ENCODE results near the gene RAB41.

RAB41 gene

GRCh38 chrX:70324326-70324725, 42.4 kb downstream of the RAB41 start:
- TF ChIP-seq, protein P1, sequence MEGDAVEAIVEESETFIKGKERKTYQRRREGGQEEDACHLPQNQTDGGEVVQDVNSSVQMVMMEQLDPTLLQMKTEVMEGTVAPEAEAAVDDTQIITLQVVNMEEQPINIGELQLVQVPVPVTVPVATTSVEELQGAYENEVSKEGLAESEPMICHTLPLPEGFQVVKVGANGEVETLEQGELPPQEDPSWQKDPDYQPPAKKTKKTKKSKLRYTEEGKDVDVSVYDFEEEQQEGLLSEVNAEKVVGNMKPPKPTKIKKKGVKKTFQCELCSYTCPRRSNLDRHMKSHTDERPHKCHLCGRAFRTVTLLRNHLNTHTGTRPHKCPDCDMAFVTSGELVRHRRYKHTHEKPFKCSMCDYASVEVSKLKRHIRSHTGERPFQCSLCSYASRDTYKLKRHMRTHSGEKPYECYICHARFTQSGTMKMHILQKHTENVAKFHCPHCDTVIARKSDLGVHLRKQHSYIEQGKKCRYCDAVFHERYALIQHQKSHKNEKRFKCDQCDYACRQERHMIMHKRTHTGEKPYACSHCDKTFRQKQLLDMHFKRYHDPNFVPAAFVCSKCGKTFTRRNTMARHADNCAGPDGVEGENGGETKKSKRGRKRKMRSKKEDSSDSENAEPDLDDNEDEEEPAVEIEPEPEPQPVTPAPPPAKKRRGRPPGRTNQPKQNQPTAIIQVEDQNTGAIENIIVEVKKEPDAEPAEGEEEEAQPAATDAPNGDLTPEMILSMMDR (IDR thresholded peaks at IDR 0.05) = no peak
- Histone ChIP-seq H3K79me2 (no peaks in the 10 kb centered on the region), H3K27ac (no peak overlapping the region), H2AFZ (no peak overlapping the region), H3K4me2 (ENCODE audit: low read length) (no peak overlapping the region), H3K4me3 (ENCODE audit: low read depth, low read length) (no peak overlapping the region), H3K27me3 (ENCODE audit: control insufficient read depth, insufficient read depth, low read length) (no peaks in the 10 kb centered on the region), H3K4me1 (no peaks in the 10 kb centered on the region), H3K36me3 (ENCODE audit: control insufficient read depth, insufficient read depth, low read length) (no peaks in the 10 kb centered on the region), H3K9me3 (ENCODE audit: control insufficient read depth, low read length) (no peaks in the 10 kb centered on the region), H3K9ac (no peak overlapping the region)

DNA sequence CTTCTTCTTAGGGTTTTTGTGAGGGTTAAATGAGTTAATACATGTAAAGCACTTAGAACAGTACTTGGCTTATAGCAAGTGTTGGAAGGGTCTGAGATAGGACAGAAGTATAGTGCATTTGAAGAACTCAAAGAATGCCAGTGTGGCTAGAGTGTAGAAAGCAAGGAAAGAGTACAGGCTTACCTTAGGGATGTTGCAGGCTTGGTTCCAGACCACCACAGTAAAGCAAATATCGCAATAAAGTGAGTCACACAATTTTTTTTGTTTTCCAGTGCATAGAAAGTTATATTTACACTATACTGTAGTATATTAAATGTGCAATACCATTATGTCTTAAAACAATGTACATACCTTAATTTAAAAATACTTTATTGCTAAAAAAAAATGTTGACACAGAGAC, 49.2 kb downstream of the RAB41 start:
- Histone ChIP-seq H3K4me1 (no peaks in the 10 kb centered on the region), H2AFZ (no peak overlapping the region), H3K4me3 (ENCODE audit: low read depth, low read length) (no peak overlapping the region), H3K79me2 (no peaks in the 10 kb centered on the region), H3K27me3 (ENCODE audit: control insufficient read depth, insufficient read depth, low read length) (no peaks in the 10 kb centered on the region), H3K4me2 (ENCODE audit: low read length) (no peak overlapping the region), H3K9me3 (ENCODE audit: control insufficient read depth, low read length) (no peaks in the 10 kb centered on the region), H3K36me3 (ENCODE audit: control insufficient read depth, insufficient read depth, low read length) (no peaks in the 10 kb centered on the region), H3K9ac (no peak overlapping the region), H3K27ac (no peak overlapping the region)
- TF ChIP-seq, protein P1 (IDR thresholded peaks at IDR 0.05) = no peak

DNA sequence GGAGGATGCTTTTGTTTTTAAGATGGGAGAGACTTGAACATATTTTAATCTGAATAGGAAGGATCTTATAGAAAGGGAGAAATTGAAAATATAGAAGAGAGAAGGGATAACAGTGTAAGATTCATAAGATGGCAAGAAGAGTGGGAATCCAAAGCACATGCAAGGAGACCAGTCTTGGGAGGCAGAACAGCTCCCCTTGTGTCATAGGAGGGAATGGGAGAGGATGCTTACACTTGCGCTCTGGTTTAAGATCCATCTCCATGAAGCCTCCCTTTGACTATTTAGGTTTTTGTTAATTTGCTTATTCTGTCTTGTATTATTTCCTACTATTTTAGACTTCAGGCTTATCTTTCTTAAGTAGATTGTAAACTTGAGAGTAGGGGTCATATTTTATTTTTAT, 50.6 kb downstream of the RAB41 start:
- Histone ChIP-seq H3K27me3 (ENCODE audit: control insufficient read depth, insufficient read depth, low read length) (no peaks in the 10 kb centered on the region), H3K36me3 (ENCODE audit: control insufficient read depth, insufficient read depth, low read length) (no peaks in the 10 kb centered on the region), H3K4me1 (no peaks in the 10 kb centered on the region), H3K9ac (no peak overlapping the region), H3K4me3 (ENCODE audit: low read depth, low read length) (no peak overlapping the region), H3K79me2 (no peaks in the 10 kb centered on the region), H3K9me3 (ENCODE audit: control insufficient read depth, low read length) (no peaks in the 10 kb centered on the region), H3K27ac (no peak overlapping the region), H2AFZ (no peak overlapping the region), H3K4me2 (ENCODE audit: low read length) (no peak overlapping the region)
- TF ChIP-seq, protein P1 (IDR thresholded peaks at IDR 0.05) = no peak
